ENCODE measurements around the gene NTM. TPM values are rescaled to one million over a fixed set of nuclear protein-coding genes. Genes with fewer than 3 reads are reported as not detected.

The NTM gene
- total RNA-seq, 2 experiments from 2014 or later: not detected

- Mint-ChIP-seq H3K4me3 (no peak overlapping the region), H3K36me3 (ENCODE audit: low read depth) (no peaks in the 10 kb centered on the region), H3K27ac (no peak overlapping the region), H3K27me3 (peaks cover 8% of the 10 kb centered on the region), H3K9me3 (no peaks in the 10 kb centered on the region), H3K4me1 (ENCODE audit: low read depth) (no peaks in the 10 kb centered on the region)
- DNase-seq: no peak
- ChIA-PET POLR2A (no interaction called here), CTCF (no interaction called here)
- intact Hi-C loops (cut with micrococcal nuclease): no loop called here
- TF ChIP-seq CTCF (IDR thresholded peaks at IDR 0.05): no peak
- no peak for ATAC-seq
These were observed 178.7 kb downstream of the NTM start for GRCh38 chr11:131549099-131549498.

GRCh38 chr11:131549770-131550169 lies 179.4 kb downstream of the NTM start:
- ATAC-seq (no peak), DNase-seq (no peak)
- no peak for TF ChIP-seq CTCF (IDR thresholded peaks at IDR 0.05)
- Mint-ChIP-seq H3K4me1 (ENCODE audit: low read depth) (no peaks in the 10 kb centered on the region), H3K36me3 (ENCODE audit: low read depth) (no peaks in the 10 kb centered on the region), H3K4me3 (no peak overlapping the region), H3K27me3 (peaks cover 5% of the 10 kb centered on the region), H3K9me3 (no peaks in the 10 kb centered on the region), H3K27ac (no peak overlapping the region)
- ChIA-PET POLR2A (no interaction called here), CTCF (no interaction called here)
- intact Hi-C loops (cut with micrococcal nuclease): no loop called here

GRCh38 chr11:131560287-131560686 lies 189.9 kb downstream of the NTM start:
- ChIA-PET CTCF (no interaction called here), POLR2A (no interaction called here)
- ATAC-seq (no peak), DNase-seq (no peak)
- Mint-ChIP-seq H3K27ac (no peak overlapping the region), H3K9me3 (no peaks in the 10 kb centered on the region), H3K36me3 (ENCODE audit: low read depth) (no peaks in the 10 kb centered on the region), H3K4me1 (ENCODE audit: low read depth) (no peaks in the 10 kb centered on the region), H3K27me3 (no peaks in the 10 kb centered on the region), H3K4me3 (no peak overlapping the region)
- intact Hi-C loops (cut with micrococcal nuclease): no loop called here
- no peak for TF ChIP-seq CTCF (IDR thresholded peaks at IDR 0.05)

GRCh38 chr11:131561501-131561900 lies 191.1 kb downstream of the NTM start:
- H3K27me3 Mint-ChIP-seq: no peaks in the 10 kb centered on the region
- no peaks in the 10 kb centered on the region for H3K36me3 Mint-ChIP-seq (ENCODE audit: low read depth)
- intact Hi-C loops (cut with micrococcal nuclease): no loop called here
- no peaks in the 10 kb centered on the region for H3K4me1 Mint-ChIP-seq (ENCODE audit: low read depth)
- POLR2A ChIA-PET: no interaction called here
- no peak overlapping the region for H3K4me3 Mint-ChIP-seq
- TF ChIP-seq CTCF (IDR thresholded peaks at IDR 0.05): no peak
- ATAC-seq (no peak), DNase-seq (no peak)
- no peak overlapping the region for H3K27ac Mint-ChIP-seq
- H3K9me3 Mint-ChIP-seq: no peaks in the 10 kb centered on the region
- CTCF ChIA-PET: no interaction called here

GRCh38 chr11:131561972-131562371 lies 191.6 kb downstream of the NTM start:
- ATAC-seq: no peak
- TF ChIP-seq CTCF (IDR thresholded peaks at IDR 0.05): no peak
- Mint-ChIP-seq H3K9me3 (no peaks in the 10 kb centered on the region), H3K27ac (no peak overlapping the region), H3K36me3 (ENCODE audit: low read depth) (no peaks in the 10 kb centered on the region), H3K4me1 (ENCODE audit: low read depth) (no peaks in the 10 kb centered on the region), H3K4me3 (no peak overlapping the region), H3K27me3 (no peaks in the 10 kb centered on the region)
- intact Hi-C loops (cut with micrococcal nuclease): no loop called here
- POLR2A ChIA-PET: no interaction called here
- DNase-seq: no peak
- CTCF ChIA-PET: no interaction called here
